ENCODE measurements around the gene AASS.

- TF ChIP-seq CTCF (IDR thresholded peaks at IDR 0.05; ENCODE audit: insufficient read depth, low read length, poor library complexity, severe bottlenecking) (no peak), EZH2phosphoT487 (conservative IDR thresholded peaks at IDR 0.05; ENCODE audit: low read length) (no peak)
Observed at GRCh38 chr7:122068046-122068445, 76.0 kb downstream of the AASS start.

Measured in SU-DHL-6 (cell line).